Endothelial cell of umbilical vein (primary cell): ENCODE results near the gene XRRA1. TPM values are rescaled to one million over a fixed set of nuclear protein-coding genes. Genes with fewer than 3 reads are reported as not detected.
A peak's percentile ranks its signal among the peaks of the same experiment; 100 is the strongest.

ENCODE experiments used
- BruUV-seq: library from RNA; stranded (reverse); fragments of 400-500 nt; replicated peaks from 2 replicates; lab custom pipeline; 2021; lab: Mats Ljungman, UMichigan
- CTCF ChIA-PET: fragments of 300-600, 350-600 bp; sonication (Branson Sonifier 250); formaldehyde crosslinking; loops from one replicate; lab custom pipeline; 2021; ENCODE audit warnings: antibody characterized with exemption, inconsistent platforms; lab: Charles Lee
- POLR2A ChIA-PET: fragments of 300-600, 350-600 bp; sonication (Branson Sonifier 250); formaldehyde crosslinking; loops from one replicate; lab custom pipeline; 2021; ENCODE audit warnings: antibody characterized with exemption, inconsistent platforms; lab: Charles Lee
- DNase-seq: peaks from one replicate; pipeline ENCODE4 v3.0.0-alpha.2; 2011; ENCODE audit warnings: low read depth, low spot score
- FAIRE-seq: peaks from 2 replicates; lab custom pipeline; 2011; peaks lifted over from hg19 to GRCh38; lab: Jason Lieb, UNC
- H2AFZ ChIP-seq: 2 replicates; pipeline ENCODE4 v1.6.0; 2012; ENCODE audit warnings: low read depth, low read length, control low read depth, inconsistent platforms
- H3K27ac ChIP-seq: 2 replicates; pipeline ENCODE4 v1.5.1; 2011; ENCODE audit warnings: low read depth, mild to moderate bottlenecking, control low read depth, low read length, moderate library complexity; ENCODE audit not compliant: insufficient read depth
- H3K27me3 ChIP-seq, 2 experiments: 2 replicates each; pipeline versions ENCODE4 v1.6.0 to v1.6.1; 2011; ENCODE audit warnings: low read length in 2 of 2, mixed read lengths in 1 of 2; ENCODE audit not compliant: control insufficient read depth in 2 of 2, insufficient read depth in 2 of 2
- H3K36me3 ChIP-seq, 2 experiments: 2 replicates in 1 of 2; 3 replicates in 1 of 2; pipeline ENCODE4 v1.5.1; 2011; ENCODE audit warnings: low read length in 2 of 2, mild to moderate bottlenecking in 1 of 2, moderate library complexity in 1 of 2; ENCODE audit not compliant: control insufficient read depth in 2 of 2, insufficient read depth in 2 of 2; ENCODE audit errors: extremely low read depth in 1 of 2
- H3K4me1 ChIP-seq: 3 replicates; pipeline ENCODE4 v1.5.1; 2011; ENCODE audit warnings: mild to moderate bottlenecking, low read length; ENCODE audit not compliant: control insufficient read depth, insufficient read depth; ENCODE audit errors: extremely low read depth
- H3K4me2 ChIP-seq: 2 replicates; pipeline ENCODE4 v1.6.1; 2011; ENCODE audit warnings: low read length, control low read depth, mixed read lengths; ENCODE audit not compliant: insufficient read depth
- H3K4me3 ChIP-seq, 3 experiments: fragments of 200-600 bp in 1 of 3; sonication (generic), shearing (Covaris generic) in 1 of 3; replicated peaks in 1 of 3; 2 replicates each; pipeline ENCODE4 v1.5.1; 2011 to 2016; ENCODE audit warnings: control low read depth in 3 of 3, low read length in 3 of 3, mild to moderate bottlenecking in 2 of 3, inconsistent platforms in 1 of 3, low read depth in 1 of 3, moderate library complexity in 1 of 3; ENCODE audit not compliant: insufficient read depth in 1 of 3
- H3K79me2 ChIP-seq: 2 replicates; pipeline ENCODE4 v1.6.0; 2012; ENCODE audit warnings: low read length, inconsistent platforms; ENCODE audit not compliant: control insufficient read depth, insufficient read depth
- H3K9ac ChIP-seq: replicated peaks from 2 replicates; pipeline ENCODE3; 2011; ENCODE audit warnings: low read length, control low read depth; ENCODE audit not compliant: insufficient read depth; ENCODE audit errors: extremely low read depth
- H3K9me1 ChIP-seq: replicated peaks from 3 replicates; pipeline ENCODE4 v1.6.0; 2011; ENCODE audit warnings: mild to moderate bottlenecking, low read length; ENCODE audit not compliant: control insufficient read depth, insufficient read depth; ENCODE audit errors: extremely low read depth
- H3K9me3 ChIP-seq: replicated peaks from 2 replicates; pipeline ENCODE4 v1.5.1; 2012; ENCODE audit warnings: low read length, inconsistent platforms; ENCODE audit not compliant: control insufficient read depth, insufficient read depth
- H4K20me1 ChIP-seq: replicated peaks from 2 replicates; pipeline ENCODE3; 2011; ENCODE audit warnings: mild to moderate bottlenecking, low read length; ENCODE audit not compliant: control insufficient read depth, insufficient read depth; ENCODE audit errors: extremely low read depth
- EZH2 ChIP-seq: IDR thresholded peaks from 2 replicates; pipeline ENCODE4 v1.6.1; 2012; ENCODE audit warnings: borderline replicate concordance, low read depth, mild to moderate bottlenecking, moderate library complexity, low read length, inconsistent platforms; ENCODE audit not compliant: severe bottlenecking
- FOS ChIP-seq: IDR thresholded peaks from 2 replicates; pipeline ENCODE4 v1.6.1; 2011; ENCODE audit warnings: mild to moderate bottlenecking, low read length, moderate library complexity, borderline replicate concordance; ENCODE audit not compliant: insufficient read depth
- GATA2 ChIP-seq: IDR thresholded peaks from 2 replicates; pipeline ENCODE4 v1.7.0; 2011; ENCODE audit warnings: low read depth, mild to moderate bottlenecking, moderate library complexity, mixed read lengths, low read length; ENCODE audit not compliant: insufficient read length, insufficient read depth
- POLR2A ChIP-seq: IDR thresholded peaks from 2 replicates; pipeline ENCODE4 v1.6.1; 2012; ENCODE audit warnings: low read depth, mild to moderate bottlenecking, control low read depth, low read length
- dilution Hi-C: fragments of 300-500 bp; cut with MboI; formaldehyde crosslinking; loops from one replicate; pipeline ENCODE4 v1.15.0; 2019; ENCODE audit warnings: low sequenced_read_pairs; ENCODE audit not compliant: extremely low pct_ligation_motif_present
- intact Hi-C: fragments of 100-400 bp; cut with micrococcal nuclease; formaldehyde crosslinking; loops from one replicate; pipeline ENCODE4 v1.10.0; 2022
- polyA plus RNA-seq, 4 experiments: library from polyadenylated mRNA; depleted of rRNA in 3 of 4; stranded (reverse) in 3 of 4; unstranded in 1 of 4; fragments of >200 nt; gene quantifications; 2 replicates each; pipeline versions ENCODE4 v1.2.1 to v1.2.3, GENCODE V29; 2011 to 2012; ENCODE audit warnings: missing spikeins in 1 of 4
- total RNA-seq: library from RNA; stranded (reverse); gene quantifications from 2 replicates; pipeline ENCODE4 v1.2.3, GENCODE V29; 2021
- TF ChIP-seq, protein P1 (sequence below): IDR thresholded peaks from 2 replicates; pipeline ENCODE4 v1.6.1; 2011; ENCODE audit not compliant: insufficient read depth, insufficient read length
- TF ChIP-seq, protein P2 (sequence below), 2 donors: IDR thresholded peaks; 1 replicate in 1 of 2; 2 replicates in 1 of 2; pipeline ENCODE4 v1.5.1; 2011; ENCODE audit warnings: low read length in 2 of 2, mild to moderate bottlenecking in 2 of 2, moderate library complexity in 2 of 2, control low read depth in 1 of 2, inconsistent platforms in 1 of 2, low read depth in 1 of 2; ENCODE audit not compliant: insufficient read depth in 1 of 2; ENCODE audit errors: extremely low read depth in 1 of 2

XRRA1 gene
- total and polyA plus RNA-seq, 2 donors (not counting 3 experiments of a cell fraction or from before 2014, with no cell fraction given), result 8.6 to 11.2 TPM

DNA sequence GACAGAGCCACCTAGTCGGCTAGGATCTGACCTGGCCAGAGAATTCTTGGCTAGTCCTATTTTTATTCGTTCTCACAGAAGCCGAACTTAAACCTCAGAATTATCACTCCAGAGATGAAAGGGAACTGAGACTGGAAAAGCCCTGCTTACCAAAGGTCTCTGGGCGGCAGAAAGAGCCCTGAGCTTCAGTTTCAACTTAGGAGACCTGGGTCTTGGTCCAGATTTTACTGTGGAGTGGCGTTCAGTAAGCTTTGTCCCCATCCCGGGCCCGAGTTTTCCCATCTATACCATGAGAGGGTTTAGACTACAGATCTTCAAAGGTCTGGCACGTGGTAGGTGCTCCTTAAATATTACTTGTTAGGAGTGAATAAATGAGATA is 40.4 kb upstream of the XRRA1 start:
- H3K9ac ChIP-seq, result peak overlapping the region; percentile 61
- TF ChIP-seq, protein P1, sequence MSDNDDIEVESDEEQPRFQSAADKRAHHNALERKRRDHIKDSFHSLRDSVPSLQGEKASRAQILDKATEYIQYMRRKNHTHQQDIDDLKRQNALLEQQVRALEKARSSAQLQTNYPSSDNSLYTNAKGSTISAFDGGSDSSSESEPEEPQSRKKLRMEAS, result no peak
- TF ChIP-seq GATA2, result no peak
- TF ChIP-seq, protein P2, sequence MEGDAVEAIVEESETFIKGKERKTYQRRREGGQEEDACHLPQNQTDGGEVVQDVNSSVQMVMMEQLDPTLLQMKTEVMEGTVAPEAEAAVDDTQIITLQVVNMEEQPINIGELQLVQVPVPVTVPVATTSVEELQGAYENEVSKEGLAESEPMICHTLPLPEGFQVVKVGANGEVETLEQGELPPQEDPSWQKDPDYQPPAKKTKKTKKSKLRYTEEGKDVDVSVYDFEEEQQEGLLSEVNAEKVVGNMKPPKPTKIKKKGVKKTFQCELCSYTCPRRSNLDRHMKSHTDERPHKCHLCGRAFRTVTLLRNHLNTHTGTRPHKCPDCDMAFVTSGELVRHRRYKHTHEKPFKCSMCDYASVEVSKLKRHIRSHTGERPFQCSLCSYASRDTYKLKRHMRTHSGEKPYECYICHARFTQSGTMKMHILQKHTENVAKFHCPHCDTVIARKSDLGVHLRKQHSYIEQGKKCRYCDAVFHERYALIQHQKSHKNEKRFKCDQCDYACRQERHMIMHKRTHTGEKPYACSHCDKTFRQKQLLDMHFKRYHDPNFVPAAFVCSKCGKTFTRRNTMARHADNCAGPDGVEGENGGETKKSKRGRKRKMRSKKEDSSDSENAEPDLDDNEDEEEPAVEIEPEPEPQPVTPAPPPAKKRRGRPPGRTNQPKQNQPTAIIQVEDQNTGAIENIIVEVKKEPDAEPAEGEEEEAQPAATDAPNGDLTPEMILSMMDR (IDR thresholded peaks at IDR 0.05; ENCODE audit: extremely low read depth in 1 of 2, insufficient read depth in 1 of 2, low read depth in 1 of 2, low read length in 2 of 2), result no peak
- no peak for TF ChIP-seq POLR2A
- TF ChIP-seq FOS, result no peak
- no peak for TF ChIP-seq EZH2
- DNase-seq (no peak), FAIRE-seq (peak; percentile 76)
- H3K36me3 ChIP-seq, result no peaks in the 10 kb centered on the region
- H3K9me3 ChIP-seq, result no peaks in the 10 kb centered on the region
- peak overlapping the region; percentile 52 to 74 (median 62) for H3K4me3 ChIP-seq
- no peaks in the 10 kb centered on the region for H3K9me1 ChIP-seq
- peaks cover 9% of the 10 kb centered on the region for H3K4me1 ChIP-seq
- TSS peak; percentile 59 for BruUV-seq
- peak overlapping the region; percentile 25 for H3K27ac ChIP-seq
- peak overlapping the region; percentile 77 for H2AFZ ChIP-seq
- ChIA-PET CTCF (interaction anchor here (0.9 to 2.2 kb wide), 10 partner anchors 14 to 259 kb away, joined by 3 to 16 read pairs (median 4); partner anchors contain the start of genes SPCS2 and XRRA1), POLR2A (no interaction called here)
- H3K4me2 ChIP-seq, result peak overlapping the region; percentile 96
- intact Hi-C loops (no loop called here), dilution Hi-C loops (no loop called here)
- no peaks in the 10 kb centered on the region for H3K27me3 ChIP-seq
- H3K79me2 ChIP-seq, result no peaks in the 10 kb centered on the region
- no peaks in the 10 kb centered on the region for H4K20me1 ChIP-seq
